Endodermal cell (in vitro differentiated cells): ENCODE results near the gene FDXACB1. TPM values are rescaled to one million over a fixed set of nuclear protein-coding genes. Genes with fewer than 3 reads are reported as not detected.

Experiments used
- DNase-seq: peaks from one replicate; pipeline ENCODE4 v3.0.0-alpha.2; 2017
- H3K27ac ChIP-seq: 2 replicates; pipeline ENCODE4 v1.5.1; 2013; ENCODE audit warnings: mild to moderate bottlenecking, low read depth, low read length, moderate library complexity
- H3K27me3 ChIP-seq: 2 replicates; pipeline ENCODE4 v1.6.1; 2013; ENCODE audit warnings: mild to moderate bottlenecking, low read length, moderate library complexity; ENCODE audit not compliant: insufficient read depth, control insufficient read depth, poor library complexity, severe bottlenecking
- H3K36me3 ChIP-seq: 2 replicates; pipeline ENCODE4 v1.7.0; 2013; ENCODE audit warnings: mild to moderate bottlenecking, low read length, moderate library complexity; ENCODE audit not compliant: control insufficient read depth, insufficient read depth
- H3K4me1 ChIP-seq: one replicate; pipeline ENCODE4 v1.7.0; 2013; ENCODE audit warnings: low read length; ENCODE audit not compliant: control insufficient read depth, insufficient read depth
- H3K4me3 ChIP-seq: 2 replicates; pipeline ENCODE4 v1.5.1; 2013; ENCODE audit warnings: mild to moderate bottlenecking, low read length, moderate library complexity
- H3K9ac ChIP-seq: 2 replicates; pipeline ENCODE4 v1.6.1; 2013; ENCODE audit warnings: mild to moderate bottlenecking, low read length, moderate library complexity; ENCODE audit not compliant: poor library complexity, severe bottlenecking; ENCODE audit errors: extremely low read depth
- H3K9me3 ChIP-seq: 2 replicates; pipeline ENCODE4 v1.6.1; 2013; ENCODE audit warnings: mild to moderate bottlenecking, low read length, moderate library complexity; ENCODE audit not compliant: control insufficient read depth
- H3K27ac Mint-ChIP-seq: 2 replicates; pipeline ENCODE4 v1.8.0; 2020; ENCODE audit warnings: mixed read lengths
- H3K27me3 Mint-ChIP-seq: 2 replicates; pipeline ENCODE4 v1.8.0; 2021; ENCODE audit warnings: mild to moderate bottlenecking, mixed read lengths; ENCODE audit not compliant: insufficient read depth
- H3K36me3 Mint-ChIP-seq: 2 replicates; pipeline ENCODE4 v1.8.0; 2020; ENCODE audit warnings: low read depth, mixed read lengths
- H3K4me1 Mint-ChIP-seq: 2 replicates; pipeline ENCODE4 v1.8.0; 2020; ENCODE audit warnings: mixed read lengths
- H3K4me3 Mint-ChIP-seq: 2 replicates; pipeline ENCODE4 v1.8.0; 2020; ENCODE audit warnings: mild to moderate bottlenecking, moderate library complexity, mixed read lengths
- H3K9me3 Mint-ChIP-seq: 2 replicates; pipeline ENCODE4 v1.8.0; 2020; ENCODE audit warnings: mild to moderate bottlenecking, mixed read lengths
- CTCF ChIP-seq: fragments of 200-600 bp; sonication (generic); conservative IDR thresholded peaks from 2 replicates; pipeline ENCODE4 v1.5.0; 2021; ENCODE audit warnings: antibody characterized with exemption, mild to moderate bottlenecking
- WGBS, 2 experiments: methylation state at CpG; one replicate each; pipeline versions ENCODE4 v1.1.5 to v1.1.7; 2013; ENCODE audit warnings: missing lambda C conversion rate in 2 of 2, mixed read lengths in 1 of 2; ENCODE audit not compliant: insufficient coverage in 1 of 2, insufficient read length in 1 of 2; 5-methylcytosine and 5-hydroxymethylcytosine counted together
- total RNA-seq, 2 donors: library from RNA; stranded (reverse); fragmentation: NEBNext Ultra II Directional in 1 of 2; extraction: Animal tissue kit (Norgen Biotek cat#: 25700) in 1 of 2; gene quantifications; 2 replicates in 1 of 2; 3 replicates in 1 of 2; pipeline ENCODE4 v1.2.1, GENCODE V29; 2021

The FDXACB1 gene
- total RNA-seq, 2 donors from 2014 or later, result 1.7 to 2.7 TPM

GRCh38 chr11:111916768-111917167 lies 37.8 kb upstream of the FDXACB1 start:
- H3K4me3 ChIP-seq, result no peak overlapping the region
- Mint-ChIP-seq H3K36me3 (no peaks in the 10 kb centered on the region), H3K9me3 (no peaks in the 10 kb centered on the region), H3K27ac (no peak overlapping the region), H3K4me1 (peaks cover 15% of the 10 kb centered on the region), H3K4me3 (no peak overlapping the region), H3K27me3 (peaks cover 7% of the 10 kb centered on the region)
- H3K27ac ChIP-seq, result no peak overlapping the region
- no peaks in the 10 kb centered on the region for H3K4me1 ChIP-seq
- 97 to 100% methylated on average over 1 of the region's 1 CpG for WGBS, 2 experiments
- no peaks in the 10 kb centered on the region for H3K27me3 ChIP-seq
- H3K9ac ChIP-seq, result no peak overlapping the region
- no peak for DNase-seq
- no peak for TF ChIP-seq CTCF
- no peaks in the 10 kb centered on the region for H3K36me3 ChIP-seq
- no peaks in the 10 kb centered on the region for H3K9me3 ChIP-seq

- TF ChIP-seq CTCF, result no peak
- Mint-ChIP-seq H3K4me1 (peaks cover 39% of the 10 kb centered on the region), H3K27me3 (peaks cover 13% of the 10 kb centered on the region), H3K9me3 (no peaks in the 10 kb centered on the region), H3K27ac (no peak overlapping the region), H3K4me3 (no peak overlapping the region), H3K36me3 (no peaks in the 10 kb centered on the region)
- no peaks in the 10 kb centered on the region for H3K27me3 ChIP-seq
- H3K27ac ChIP-seq, result no peak overlapping the region
- 78 to 89% methylated on average over 3 to 4 of the region's 4 CpGs for WGBS, 2 experiments
- no peak for DNase-seq
- peaks cover 2% of the 10 kb centered on the region for H3K4me1 ChIP-seq
- no peaks in the 10 kb centered on the region for H3K36me3 ChIP-seq
- H3K9ac ChIP-seq, result no peak overlapping the region
- H3K9me3 ChIP-seq, result no peaks in the 10 kb centered on the region
- no peak overlapping the region for H3K4me3 ChIP-seq
These were observed 35.0 kb upstream of the FDXACB1 start for GRCh38 chr11:111913997-111914396.

- Histone ChIP-seq H3K27ac (no peak overlapping the region), H3K9ac (no peak overlapping the region), H3K4me1 (peaks cover 9% of the 10 kb centered on the region), H3K9me3 (no peaks in the 10 kb centered on the region), H3K4me3 (no peak overlapping the region), H3K36me3 (no peaks in the 10 kb centered on the region), H3K27me3 (no peaks in the 10 kb centered on the region)
- DNase-seq, result no peak
- 89 to 93% methylated on average over 15 to 24 of the region's 24 CpGs for WGBS, 2 experiments
- H3K4me3 Mint-ChIP-seq, result no peak overlapping the region
- no peaks in the 10 kb centered on the region for H3K36me3 Mint-ChIP-seq
- TF ChIP-seq CTCF, result no peak
- no peak overlapping the region for H3K27ac Mint-ChIP-seq
- peaks cover 13% of the 10 kb centered on the region for H3K27me3 Mint-ChIP-seq
- peaks cover 37% of the 10 kb centered on the region for H3K4me1 Mint-ChIP-seq
- no peaks in the 10 kb centered on the region for H3K9me3 Mint-ChIP-seq
These were observed 34.3 kb upstream of the FDXACB1 start for GRCh38 chr11:111913031-111913861.
